HL-60 (cell line): ENCODE results near the gene GPATCH4.
A peak's percentile ranks its signal among the peaks of the same experiment; 100 is the strongest.

Source experiments
- DNase-seq, 2 experiments: peaks; one replicate each; pipeline ENCODE4 v3.0.0-alpha.2; 2010 to 2020; ENCODE audit warnings: low read depth in 1 of 2, low spot score in 1 of 2
- H3K27ac ChIP-seq: fragments of 250-450 bp; sonication (Bioruptor Pico); replicated peaks from 2 replicates; pipeline ENCODE4 v1.5.1; 2020; ENCODE audit warnings: mild to moderate bottlenecking, moderate library complexity
- H3K27me3 ChIP-seq: fragments of 250-450 bp; sonication (Bioruptor Pico); 2 replicates; pipeline ENCODE4 v1.5.1; 2021; ENCODE audit warnings: mild to moderate bottlenecking, moderate library complexity; ENCODE audit not compliant: insufficient read depth, poor library complexity, severe bottlenecking
- H3K4me3 ChIP-seq: replicated peaks from 2 replicates; pipeline ENCODE4 v1.5.1; 2011; ENCODE audit warnings: mild to moderate bottlenecking, control low read depth, low read length; ENCODE audit not compliant: insufficient read depth
- CTCF ChIP-seq: IDR thresholded peaks from one replicate; pipeline ENCODE4 v1.5.1; 2011; ENCODE audit warnings: low read length, control low read depth, inconsistent platforms; ENCODE audit not compliant: insufficient read depth
- GABPA ChIP-seq: IDR thresholded peaks from 2 replicates; pipeline ENCODE4 v1.6.1; 2012; ENCODE audit warnings: low read depth
- POLR2AphosphoS5 ChIP-seq: IDR thresholded peaks from 2 replicates; pipeline ENCODE4 v1.6.1; 2012; ENCODE audit warnings: low read depth
- REST ChIP-seq: IDR thresholded peaks from 2 replicates; pipeline ENCODE4 v1.6.1; 2012; ENCODE audit warnings: low read depth; ENCODE audit not compliant: insufficient replicate concordance
- SPI1 ChIP-seq: IDR thresholded peaks from 2 replicates; pipeline ENCODE4 v1.6.1; 2012; ENCODE audit warnings: low read depth, mild to moderate bottlenecking, borderline replicate concordance

Gene GPATCH4

GRCh38 chr1:156594190-156594589, 7.1 kb downstream of the GPATCH4 start:
- no peak for DNase-seq
- Histone ChIP-seq H3K27me3 (no peaks in the 10 kb centered on the region), H3K27ac (no peak overlapping the region), H3K4me3 (no peak overlapping the region)
- no peak for TF ChIP-seq GABPA
- TF ChIP-seq POLR2AphosphoS5: no peak
- no peak for TF ChIP-seq SPI1
- no peak for TF ChIP-seq REST

- H3K27me3 ChIP-seq: no peaks in the 10 kb centered on the region
- no peak for DNase-seq
- H3K4me3 ChIP-seq: no peak overlapping the region
- no peak overlapping the region for H3K27ac ChIP-seq
- no peak; the same call in 1 of the 2 replicates for TF ChIP-seq POLR2AphosphoS5
- TF ChIP-seq SPI1: no peak
- TF ChIP-seq REST: no peak
- no peak for TF ChIP-seq CTCF
- no peak for TF ChIP-seq GABPA
Measured at GRCh38 chr1:156593661-156593989, 7.7 kb downstream of the GPATCH4 start.

GRCh38 chr1:156592910-156593660, 8.2 kb downstream of the GPATCH4 start:
- no peak for TF ChIP-seq CTCF
- peak; percentile 61 for TF ChIP-seq POLR2AphosphoS5
- TF ChIP-seq SPI1: no peak
- Histone ChIP-seq H3K27me3 (no peaks in the 10 kb centered on the region), H3K27ac (no peak overlapping the region; the same call in 1 of the 2 replicates), H3K4me3 (peak overlapping the region; percentile 80)
- no peak for DNase-seq

GRCh38 chr1:156592158-156592909, 8.9 kb downstream of the GPATCH4 start:
- TF ChIP-seq REST (no peak), POLR2AphosphoS5 (0 out of 2 replicates have a peak, but pooled peaks have one; percentile 32)
- Histone ChIP-seq H3K27ac (peak overlapping the region; percentile 76), H3K4me3 (peak overlapping the region; percentile 80), H3K27me3 (no peaks in the 10 kb centered on the region)
- no peak for DNase-seq
